Coronary artery (tissue), 2 donors: ENCODE results near the gene GRIP2.

ENCODE experiments used
- DNase-seq: peaks from one replicate; pipeline ENCODE4 v3.0.0-alpha.2; 2017; ENCODE audit warnings: low spot score
- H3K27ac ChIP-seq, 2 donors: fragments of 200-600 bp; sonication (generic); one replicate each; pipeline ENCODE4 v1.5.1; 2016 to 2019
- H3K4me3 ChIP-seq: fragments of 200-600 bp; sonication (generic); 2 replicates; pipeline ENCODE4 v1.5.1; 2016; ENCODE audit warnings: mild to moderate bottlenecking, moderate library complexity
- TF ChIP-seq, protein P1 (sequence below): fragments of 200-600 bp; sonication (generic); IDR thresholded peaks from one replicate; pipeline ENCODE4 v1.5.1; 2019; ENCODE audit warnings: antibody characterized with exemption

GRIP2 gene

DNA sequence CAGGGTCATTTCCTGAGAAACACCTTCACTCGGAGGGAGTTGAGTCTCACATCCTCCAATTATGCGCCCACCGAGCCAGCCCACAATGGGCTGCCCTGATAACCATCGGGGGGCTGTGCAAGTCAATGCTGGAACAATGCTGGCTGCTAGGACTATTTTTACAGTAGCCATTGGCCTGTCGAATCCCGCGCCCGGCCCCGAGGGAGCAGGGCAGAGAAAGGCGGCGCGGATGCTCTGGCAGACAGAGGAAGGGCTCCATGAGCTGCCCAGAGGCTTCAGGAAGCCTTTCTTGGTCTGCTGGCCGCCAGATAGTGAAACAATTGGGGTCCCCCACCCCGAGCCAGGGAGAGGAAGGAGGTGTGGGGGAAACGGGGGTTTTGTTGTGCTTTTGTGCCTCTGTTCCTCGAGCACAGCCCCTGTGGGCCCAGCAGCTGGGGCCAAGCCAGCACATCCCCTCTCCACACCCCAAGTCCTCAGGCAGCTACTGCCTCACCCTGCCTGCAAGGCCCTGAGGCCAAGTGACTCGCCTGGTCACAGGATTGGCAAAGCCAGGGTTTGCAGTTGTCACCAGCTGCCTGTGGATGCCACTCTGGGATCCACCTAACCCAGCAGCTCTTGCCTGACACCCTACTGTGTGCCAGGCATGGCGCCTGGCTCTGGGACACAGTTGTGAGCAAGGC lies 98.8 kb downstream of the GRIP2 start:
- DNase-seq: no peak
- no peak overlapping the region for H3K4me3 ChIP-seq
- TF ChIP-seq, protein P1, sequence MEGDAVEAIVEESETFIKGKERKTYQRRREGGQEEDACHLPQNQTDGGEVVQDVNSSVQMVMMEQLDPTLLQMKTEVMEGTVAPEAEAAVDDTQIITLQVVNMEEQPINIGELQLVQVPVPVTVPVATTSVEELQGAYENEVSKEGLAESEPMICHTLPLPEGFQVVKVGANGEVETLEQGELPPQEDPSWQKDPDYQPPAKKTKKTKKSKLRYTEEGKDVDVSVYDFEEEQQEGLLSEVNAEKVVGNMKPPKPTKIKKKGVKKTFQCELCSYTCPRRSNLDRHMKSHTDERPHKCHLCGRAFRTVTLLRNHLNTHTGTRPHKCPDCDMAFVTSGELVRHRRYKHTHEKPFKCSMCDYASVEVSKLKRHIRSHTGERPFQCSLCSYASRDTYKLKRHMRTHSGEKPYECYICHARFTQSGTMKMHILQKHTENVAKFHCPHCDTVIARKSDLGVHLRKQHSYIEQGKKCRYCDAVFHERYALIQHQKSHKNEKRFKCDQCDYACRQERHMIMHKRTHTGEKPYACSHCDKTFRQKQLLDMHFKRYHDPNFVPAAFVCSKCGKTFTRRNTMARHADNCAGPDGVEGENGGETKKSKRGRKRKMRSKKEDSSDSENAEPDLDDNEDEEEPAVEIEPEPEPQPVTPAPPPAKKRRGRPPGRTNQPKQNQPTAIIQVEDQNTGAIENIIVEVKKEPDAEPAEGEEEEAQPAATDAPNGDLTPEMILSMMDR: no peak
- no peak overlapping the region for H3K27ac ChIP-seq

- DNase-seq: no peak
- Histone ChIP-seq H3K27ac (no peak overlapping the region), H3K4me3 (no peak overlapping the region)
- TF ChIP-seq, protein P1: no peak
These were observed 99.5 kb downstream of the GRIP2 start for GRCh38 chr3:14440531-14441239.

- TF ChIP-seq, protein P1: no peak
- no peak overlapping the region for H3K4me3 ChIP-seq
- DNase-seq: no peak
- H3K27ac ChIP-seq: no peak overlapping the region
These were observed 100.0 kb downstream of the GRIP2 start for GRCh38 chr3:14440168-14440518.

DNA sequence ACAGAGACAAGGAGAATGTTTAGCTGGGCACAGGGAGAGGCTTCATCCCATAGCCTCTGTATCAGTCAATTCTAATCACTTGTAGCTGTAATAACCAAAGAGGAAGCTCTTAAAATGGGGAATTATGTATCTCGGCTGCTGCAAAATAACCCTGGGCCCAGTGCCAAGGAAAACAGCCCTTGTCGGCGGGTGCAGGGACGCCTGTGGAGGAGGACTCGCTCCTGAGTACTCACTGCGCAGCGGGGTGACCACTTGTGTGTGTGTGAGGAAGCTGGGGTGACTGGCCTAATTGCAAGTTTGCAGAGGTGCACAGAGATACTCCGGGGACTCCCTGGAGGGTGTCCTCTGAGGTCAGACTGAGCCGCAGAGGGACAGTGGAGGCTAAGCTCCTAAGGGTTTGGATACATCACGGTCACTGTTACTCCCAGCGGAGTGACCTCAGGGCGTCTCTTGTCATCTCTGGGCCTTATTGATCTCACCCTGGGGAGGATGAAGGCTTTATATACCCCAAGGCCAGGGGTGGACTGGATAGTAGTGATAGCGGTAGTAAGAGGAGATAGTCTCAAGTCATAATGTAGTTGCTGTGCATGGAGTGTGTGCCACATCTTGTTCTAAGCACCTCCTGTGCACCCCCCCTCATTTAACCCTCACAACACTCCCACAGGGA lies 100.5 kb downstream of the GRIP2 start:
- no peak for DNase-seq

More for the DNA sequence above, 100.5 kb downstream of the GRIP2 start:
- no peak overlapping the region for H3K27ac ChIP-seq
- TF ChIP-seq, protein P1: no peak
- peak overlapping the region; percentile 40 for H3K4me3 ChIP-seq
